ENCODE data around the gene SGF29. TPM values are rescaled to one million over a fixed set of nuclear protein-coding genes. Genes with fewer than 3 reads are reported as not detected.

SGF29 gene
- total RNA-seq, result 12.3 and 14.6 TPM in 2 replicates

DNA sequence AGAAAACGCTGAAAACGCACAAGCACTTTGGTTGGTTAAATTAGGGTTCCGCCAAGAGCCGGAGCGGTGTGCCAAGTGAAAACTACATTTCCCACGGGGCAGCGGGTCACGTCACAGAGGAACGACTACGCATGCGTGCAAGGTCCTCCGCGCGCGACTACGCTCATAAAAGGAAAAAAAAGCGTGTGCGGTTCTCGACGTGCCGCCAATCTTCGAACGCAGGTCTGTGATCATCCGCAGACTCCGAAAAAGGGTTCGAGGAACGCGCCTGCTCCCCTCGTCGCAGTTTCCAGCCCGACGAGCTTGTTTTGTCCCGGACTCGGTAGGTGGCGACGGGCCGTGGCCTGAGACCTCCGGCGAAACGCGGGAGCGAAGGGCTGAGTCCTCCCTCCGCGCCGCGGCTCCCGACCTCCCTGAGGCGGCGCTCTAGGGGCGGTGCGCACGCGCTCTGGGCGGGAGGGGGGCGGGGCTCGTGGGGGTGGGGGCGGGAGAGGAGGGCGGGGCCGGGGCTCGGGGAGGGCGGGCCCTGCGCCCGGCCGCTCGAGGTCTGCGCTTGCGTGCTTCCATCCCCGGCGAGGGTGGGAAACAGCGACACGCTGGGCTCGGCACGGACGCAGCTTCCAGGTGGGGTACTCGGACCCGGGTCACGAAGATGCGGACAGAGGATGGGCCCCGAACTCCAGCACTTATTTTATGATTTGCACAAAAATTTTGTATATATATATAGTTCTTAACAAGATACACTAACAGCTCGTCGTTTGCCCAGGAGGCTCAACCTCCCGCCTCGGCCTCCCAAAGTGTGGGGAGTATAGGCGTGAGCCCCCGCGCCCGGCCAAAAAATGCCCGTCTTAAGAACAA lies at the start of gene SGF29:
SGF29 (plus strand) TSS at position 145 of the 858 bp plus-strand sequence. CDS start 27,150 bp downstream, outside the sequence.

GRCh38 chr16:28538733-28539596 lies 14.8 kb upstream of the SGF29 start, which contains the start of gene NUPR1:
NUPR1 (minus strand) TSS chr16:28538974; CDS start chr16:28538907, 67 bp downstream.

DNA sequence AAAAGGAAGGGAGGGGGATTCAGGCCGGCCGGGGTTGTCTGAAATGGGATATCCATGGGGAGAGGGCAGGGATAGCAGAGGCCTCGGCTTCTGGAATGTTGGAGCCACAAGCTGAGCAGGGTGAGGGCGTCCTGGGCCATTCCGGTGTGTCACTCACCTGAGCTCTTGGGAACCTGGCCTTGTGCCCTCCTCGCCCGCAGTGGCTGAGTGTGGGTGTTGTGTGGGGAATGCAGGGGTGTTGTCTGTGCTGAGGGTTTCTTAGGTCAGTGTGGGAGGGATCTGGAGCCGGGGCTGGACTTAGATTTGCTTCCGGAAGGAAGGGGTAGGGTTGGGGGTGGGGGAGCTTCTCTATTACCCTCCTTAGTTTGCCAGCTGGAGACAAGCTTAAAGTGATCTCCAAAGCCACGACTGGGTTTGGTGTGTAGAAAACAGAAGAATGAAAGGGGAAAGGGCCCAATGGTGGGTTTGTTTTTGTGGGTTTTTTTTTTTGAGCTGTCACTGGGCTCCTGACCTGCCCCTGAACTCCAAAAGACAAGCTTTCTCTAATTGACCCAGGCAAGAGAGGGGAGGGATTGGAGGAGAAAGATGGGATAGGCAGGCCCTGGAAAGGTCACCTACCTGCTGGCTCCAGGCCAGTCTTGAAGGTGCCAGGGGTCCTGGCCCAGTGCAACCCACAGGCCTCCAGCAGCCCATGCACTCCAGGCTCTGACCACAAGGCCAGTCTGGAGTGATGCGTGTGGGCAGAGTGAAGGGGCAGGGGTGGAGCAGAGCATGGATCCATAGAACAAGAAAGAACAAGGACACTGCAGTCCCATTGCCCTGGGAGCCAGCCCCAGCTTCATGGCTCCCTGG lies 43.3 kb downstream of the SGF29 start, which contains the start of gene SULT1A2:
SULT1A2 (minus strand) TSS at position 211 of the 852 bp plus-strand sequence. CDS start 1,120 bp downstream, outside the sequence.

GRCh38 chr16:28609631-28610594 lies 56.2 kb downstream of the SGF29 start, which contains the start of gene SULT1A1:
SULT1A1 (minus strand) TSS chr16:28610044; CDS start chr16:28608855, 1,189 bp downstream.

DNA sequence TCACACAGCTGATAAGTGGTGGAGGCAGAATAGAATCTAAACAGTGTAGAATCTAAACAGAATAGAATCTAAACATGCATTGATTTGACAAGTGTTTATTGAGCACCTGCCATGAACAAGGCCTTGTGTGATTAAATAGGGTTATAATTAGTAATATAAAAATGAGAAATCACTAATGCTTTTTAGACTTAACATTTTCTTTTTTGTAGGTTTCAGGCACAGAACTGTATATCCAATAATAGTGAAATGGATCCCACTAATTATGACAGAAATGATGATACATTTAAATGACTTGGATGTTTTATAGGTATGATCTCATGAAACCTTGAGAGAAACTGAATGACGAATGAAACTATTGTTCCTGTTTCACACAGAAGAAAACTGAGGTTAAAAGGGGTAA lies 84.0 kb downstream of the SGF29 start, which contains the start of gene NPIPB8:
NPIPB8 (plus strand) TSS at position 301 of the 400 bp plus-strand sequence. CDS start 296 bp downstream, outside the sequence.

Other genes starting within 250 kb of the SGF29 start
- gene NPIPB6, start 190.4 kb upstream of the SGF29 start, total RNA-seq, result 0.17 and 0.30 TPM in 2 replicates
- gene EIF3CL, start 150.1 kb upstream of the SGF29 start, total RNA-seq, result 147 and 181 TPM in 2 replicates
- gene NPIPB7, start 81.6 kb upstream of the SGF29 start, total RNA-seq, result not detected in 2 replicates
- gene CLN3, start 61.8 kb upstream of the SGF29 start, total RNA-seq, result 11.1 and 11.4 TPM in 2 replicates
- gene APOBR, start 59.3 kb upstream of the SGF29 start, total RNA-seq, result not detected in 2 replicates
- not detected in 2 replicates for gene IL27, start 47.1 kb upstream of the SGF29 start, total RNA-seq
- 16.2 and 20.3 TPM in 2 replicates for gene NUPR1, start 14.9 kb upstream of the SGF29 start, total RNA-seq
- gene SULT1A2, start 43.1 kb downstream of the SGF29 start, total RNA-seq, result not detected in 2 replicates
- 1.0 and 1.3 TPM in 2 replicates for gene SULT1A1, start 56.1 kb downstream of the SGF29 start, total RNA-seq
- gene NPIPB8, start 84.1 kb downstream of the SGF29 start, total RNA-seq, result not detected in 2 replicates
- 254 and 358 TPM in 2 replicates for gene EIF3C, start 157.5 kb downstream of the SGF29 start, total RNA-seq
- not detected in 2 replicates for gene NPIPB9, start 197.9 kb downstream of the SGF29 start, total RNA-seq